Muscle of arm (tissue), 12 donors: ENCODE data around the gene LSAMP. TPM values are rescaled to one million over a fixed set of nuclear protein-coding genes. Genes with fewer than 3 reads are reported as not detected.

Experiments
- DNase-seq: peaks from one replicate; pipeline ENCODE4 v3.0.0-alpha.2; 2013
- polyA plus RNA-seq, 12 donors: library from polyadenylated mRNA; unstranded; fragments of 120-200 nt; gene quantifications; one replicate each; pipeline ENCODE4 v1.2.1, GENCODE V29; 2013; ENCODE audit not compliant: insufficient read length in 12 of 12

Gene LSAMP
- polyA plus RNA-seq, 12 donors, result 4.1 to 21.6 (median 7.8) TPM; not detected in 1

GRCh38 chr3:116300226-116300625 lies 145.1 kb downstream of the LSAMP start:
- DNase-seq, result no peak

- DNase-seq, result no peak
Measured at GRCh38 chr3:116299646-116300081, 145.6 kb downstream of the LSAMP start.

GRCh38 chr3:116298151-116298550 lies 147.1 kb downstream of the LSAMP start:
- DNase-seq, result no peak

GRCh38 chr3:116291141-116291540 lies 154.1 kb downstream of the LSAMP start:
- DNase-seq, result no peak

GRCh38 chr3:116288485-116288884 lies 156.8 kb downstream of the LSAMP start:
- no peak for DNase-seq

- DNase-seq, result peak; percentile 35
Measured at GRCh38 chr3:116285781-116286421, 159.4 kb downstream of the LSAMP start.

GRCh38 chr3:116281313-116282143 lies 163.8 kb downstream of the LSAMP start:
- no peak for DNase-seq

- no peak for DNase-seq
Measured at GRCh38 chr3:116280130-116280740, 165.1 kb downstream of the LSAMP start.

- no peak for DNase-seq
Measured at GRCh38 chr3:116276675-116277074, 168.6 kb downstream of the LSAMP start.

- DNase-seq, result no peak
Measured at GRCh38 chr3:116270056-116270455, 175.2 kb downstream of the LSAMP start.

- DNase-seq, result no peak
Measured at GRCh38 chr3:116267116-116267515, 178.2 kb downstream of the LSAMP start.

GRCh38 chr3:116265976-116266584 lies 179.2 kb downstream of the LSAMP start:
- DNase-seq, result no peak

GRCh38 chr3:116265320-116265695 lies 180.0 kb downstream of the LSAMP start:
- no peak for DNase-seq

GRCh38 chr3:116264546-116265319 lies 180.6 kb downstream of the LSAMP start:
- DNase-seq, result no peak

GRCh38 chr3:116263842-116264545 lies 181.3 kb downstream of the LSAMP start:
- DNase-seq, result no peak

- DNase-seq, result no peak
Measured at GRCh38 chr3:116260491-116260890, 184.8 kb downstream of the LSAMP start.

- DNase-seq, result no peak
Measured at GRCh38 chr3:116259984-116260383, 185.3 kb downstream of the LSAMP start.

GRCh38 chr3:116256843-116257485 lies 188.3 kb downstream of the LSAMP start:
- no peak for DNase-seq

- DNase-seq, result peak; percentile 70
Measured at GRCh38 chr3:116254541-116254940, 190.7 kb downstream of the LSAMP start.

- no peak for DNase-seq
Measured at GRCh38 chr3:116253511-116253910, 191.8 kb downstream of the LSAMP start.
